HL-60 (cell line): ENCODE measurements around the gene CATSPERB.
"Not testable (repeated sequence)": the region's sequence is repeated elsewhere in the genome, so short reads cannot be mapped to it uniquely, and the experiment has no call there.

Experiments
- DNase-seq, 2 experiments: peaks; one replicate each; pipeline ENCODE4 v3.0.0-alpha.2; 2010 to 2020; ENCODE audit warnings: low read depth in 1 of 2, low spot score in 1 of 2
- H3K27ac ChIP-seq: fragments of 250-450 bp; sonication (Bioruptor Pico); replicated peaks from 2 replicates; pipeline ENCODE4 v1.5.1; 2020; ENCODE audit warnings: mild to moderate bottlenecking, moderate library complexity
- H3K27me3 ChIP-seq: fragments of 250-450 bp; sonication (Bioruptor Pico); 2 replicates; pipeline ENCODE4 v1.5.1; 2021; ENCODE audit warnings: mild to moderate bottlenecking, moderate library complexity; ENCODE audit not compliant: insufficient read depth, poor library complexity, severe bottlenecking
- H3K4me3 ChIP-seq: replicated peaks from 2 replicates; pipeline ENCODE4 v1.5.1; 2011; ENCODE audit warnings: mild to moderate bottlenecking, control low read depth, low read length; ENCODE audit not compliant: insufficient read depth
- CTCF ChIP-seq: IDR thresholded peaks from one replicate; pipeline ENCODE4 v1.5.1; 2011; ENCODE audit warnings: low read length, control low read depth, inconsistent platforms; ENCODE audit not compliant: insufficient read depth
- GABPA ChIP-seq: IDR thresholded peaks from 2 replicates; pipeline ENCODE4 v1.6.1; 2012; ENCODE audit warnings: low read depth
- POLR2AphosphoS5 ChIP-seq: IDR thresholded peaks from 2 replicates; pipeline ENCODE4 v1.6.1; 2012; ENCODE audit warnings: low read depth
- REST ChIP-seq: IDR thresholded peaks from 2 replicates; pipeline ENCODE4 v1.6.1; 2012; ENCODE audit warnings: low read depth; ENCODE audit not compliant: insufficient replicate concordance
- SPI1 ChIP-seq: IDR thresholded peaks from 2 replicates; pipeline ENCODE4 v1.6.1; 2012; ENCODE audit warnings: low read depth, mild to moderate bottlenecking, borderline replicate concordance

CATSPERB gene

DNA sequence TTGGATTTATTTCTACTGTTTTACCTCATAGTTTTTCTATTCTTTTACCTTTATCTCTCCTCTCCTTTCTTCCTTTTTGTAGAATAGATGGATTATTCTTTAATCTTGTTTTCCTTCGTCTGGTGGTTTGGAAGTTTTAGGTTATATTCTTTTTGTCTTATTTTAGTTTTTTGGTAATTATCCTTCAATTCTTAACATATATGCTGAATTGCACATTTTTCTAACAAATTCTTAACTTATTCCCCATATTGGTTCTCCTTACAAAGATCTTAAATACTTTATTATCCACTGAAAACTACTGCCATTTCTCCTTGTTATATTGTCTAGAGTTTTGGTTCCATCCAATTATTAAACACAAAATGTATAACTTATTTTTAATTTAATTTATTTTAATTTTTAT lies 42.3 kb downstream of the CATSPERB start:
- no peak for TF ChIP-seq REST
- TF ChIP-seq CTCF = no peak
- TF ChIP-seq POLR2AphosphoS5 = no peak
- TF ChIP-seq SPI1 = no peak
- TF ChIP-seq GABPA = no peak
- no peak overlapping the region for H3K4me3 ChIP-seq
- H3K27ac ChIP-seq = no peak overlapping the region
- no peak for DNase-seq
- no peaks in the 10 kb centered on the region for H3K27me3 ChIP-seq

GRCh38 chr14:91687436-91687835 lies 44.5 kb downstream of the CATSPERB start:
- H3K27me3 ChIP-seq, H3K4me3 ChIP-seq, H3K27ac ChIP-seq, DNase-seq: not testable (repeated sequence)

GRCh38 chr14:91685600-91685999 lies 46.3 kb downstream of the CATSPERB start:
- Histone ChIP-seq H3K27ac (no peak overlapping the region), H3K4me3 (no peak overlapping the region), H3K27me3 (peaks cover 3% of the 10 kb centered on the region)
- no peak for TF ChIP-seq SPI1
- TF ChIP-seq GABPA = no peak
- no peak for TF ChIP-seq REST
- no peak for TF ChIP-seq POLR2AphosphoS5
- no peak for TF ChIP-seq CTCF
- no peak for DNase-seq

DNA sequence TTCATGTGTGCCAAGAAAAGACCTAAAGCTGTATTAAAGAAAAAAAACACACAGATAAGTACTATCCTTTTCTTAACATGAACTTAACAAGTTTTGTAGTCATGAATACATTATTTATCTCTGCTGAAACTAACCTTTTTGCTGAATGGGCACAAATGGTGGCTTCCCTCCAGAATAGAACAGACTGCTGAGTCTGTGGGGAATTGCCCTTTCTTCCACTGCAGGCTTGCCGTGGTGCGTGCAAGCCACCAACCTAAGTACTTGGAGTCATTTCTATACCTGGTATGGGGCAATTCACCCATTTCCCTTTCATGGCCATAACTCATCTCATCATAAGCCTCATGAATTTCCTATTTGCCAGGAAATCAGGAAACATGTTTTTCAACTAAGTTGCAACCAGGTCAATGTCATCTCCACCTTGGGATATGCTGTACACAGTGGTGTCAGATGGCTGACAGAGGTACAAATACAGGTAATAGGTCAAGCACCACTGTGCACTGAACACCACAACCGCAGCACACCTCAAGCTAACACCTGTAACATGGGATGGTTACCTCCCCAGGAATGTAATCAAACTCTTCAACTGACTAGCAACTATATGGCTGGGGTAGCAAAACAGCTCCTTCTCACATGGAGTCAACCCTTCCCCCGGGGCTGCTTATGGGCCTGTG lies 49.9 kb downstream of the CATSPERB start:
- H3K4me3 ChIP-seq = no peak overlapping the region
- peaks cover 3% of the 10 kb centered on the region for H3K27me3 ChIP-seq
- no peak for TF ChIP-seq REST
- no peak for TF ChIP-seq GABPA
- TF ChIP-seq POLR2AphosphoS5 = no peak
- TF ChIP-seq CTCF = no peak
- no peak for TF ChIP-seq SPI1
- H3K27ac ChIP-seq = no peak overlapping the region
- no peak for DNase-seq
